Loucy (cell line): ENCODE data around the gene RHEB.

Source experiments
- H2AFZ ChIP-seq: fragments of 200-600 bp; sonication (generic); 2 replicates; pipeline ENCODE4 v1.6.0; 2016; ENCODE audit warnings: antibody characterized with exemption, mild to moderate bottlenecking, low read length, moderate library complexity
- H3F3A ChIP-seq: fragments of 200-600 bp; 2 replicates; pipeline ENCODE4 v1.6.0; 2016; ENCODE audit warnings: antibody characterized with exemption, low read depth, mild to moderate bottlenecking
- H3K27me3 ChIP-seq: fragments of 200-600 bp; sonication (generic); 2 replicates; pipeline ENCODE4 v1.6.1; 2014; ENCODE audit warnings: low read length, mild to moderate bottlenecking; ENCODE audit not compliant: insufficient read depth, poor library complexity, severe bottlenecking
- H3K36me3 ChIP-seq: fragments of 200-600 bp; sonication (generic); 2 replicates; pipeline ENCODE4 v1.6.1; 2016; ENCODE audit warnings: low read length; ENCODE audit not compliant: insufficient read depth
- H3K4me1 ChIP-seq: fragments of 200-600 bp; sonication (generic); 2 replicates; pipeline ENCODE4 v1.5.1; 2014; ENCODE audit warnings: low read length, mild to moderate bottlenecking; ENCODE audit not compliant: insufficient read depth, poor library complexity, severe bottlenecking
- H3K4me2 ChIP-seq: fragments of 200-600 bp; sonication (generic); 2 replicates; pipeline ENCODE4 v1.6.0; 2014; ENCODE audit warnings: antibody characterized with exemption, low read length, low read depth, mild to moderate bottlenecking; ENCODE audit not compliant: poor library complexity, severe bottlenecking
- H3K4me3 ChIP-seq: fragments of 200-600 bp; sonication (generic); 2 replicates; pipeline ENCODE4 v1.5.1; 2014; ENCODE audit warnings: low read length, mild to moderate bottlenecking, mixed read lengths; ENCODE audit not compliant: poor library complexity, severe bottlenecking
- H3K79me2 ChIP-seq: fragments of 200-600 bp; sonication (generic); 2 replicates; pipeline ENCODE4 v1.6.1; 2014; ENCODE audit warnings: low read length; ENCODE audit not compliant: insufficient read depth
- H3K9ac ChIP-seq: fragments of 200-600 bp; sonication (generic); 2 replicates; pipeline ENCODE4 v1.6.0; 2014; ENCODE audit warnings: mild to moderate bottlenecking, low read depth, low read length, moderate library complexity; ENCODE audit not compliant: poor library complexity, severe bottlenecking
- H3K9me2 ChIP-seq: fragments of 200-600 bp; sonication (generic); replicated peaks from 2 replicates; pipeline ENCODE4 v1.6.1; 2016; ENCODE audit warnings: low read depth, low read length, mixed read lengths
- H3K9me3 ChIP-seq: fragments of 200-600 bp; sonication (generic); 2 replicates; pipeline ENCODE4 v1.6.1; 2014; ENCODE audit warnings: mild to moderate bottlenecking, antibody characterized with exemption, low read length, low read depth; ENCODE audit not compliant: insufficient read depth
- H4K20me1 ChIP-seq: fragments of 200-600 bp; sonication (generic); 2 replicates; pipeline ENCODE4 v1.6.0; 2014; ENCODE audit warnings: antibody characterized with exemption, low read length, mild to moderate bottlenecking; ENCODE audit not compliant: insufficient read depth, poor library complexity, severe bottlenecking
- EZH2phosphoT487 ChIP-seq: fragments of 200-600 bp; IDR thresholded peaks from 2 replicates; pipeline ENCODE4 v1.6.1; 2018; ENCODE audit warnings: antibody characterized with exemption, mild to moderate bottlenecking, moderate library complexity, borderline replicate concordance
- TF ChIP-seq, protein P1 (sequence below): fragments of 200-600 bp; sonication (generic); conservative IDR thresholded peaks from 2 replicates; pipeline ENCODE4 v1.5.1; 2014; ENCODE audit warnings: mild to moderate bottlenecking, antibody characterized with exemption, low read length

Gene RHEB

DNA sequence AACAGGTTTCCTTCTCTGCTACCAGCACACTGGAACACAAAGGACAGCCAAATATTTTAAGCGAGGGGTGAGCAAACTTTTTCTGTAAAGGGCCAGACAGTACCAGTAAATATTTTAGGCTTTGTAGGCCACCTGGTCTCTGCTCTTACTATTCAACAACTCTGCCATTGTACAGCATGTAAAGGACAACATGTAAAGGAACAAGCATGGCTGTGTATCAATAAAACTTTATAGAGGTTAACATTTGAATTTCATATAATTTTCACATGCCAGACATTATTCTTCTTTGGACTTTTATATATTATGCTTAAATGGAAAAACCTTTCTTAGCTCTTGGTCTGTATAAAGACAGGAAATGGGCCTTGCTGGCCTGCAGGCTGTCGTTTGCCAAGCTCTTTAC lies 30.2 kb downstream of the RHEB start:
- Histone ChIP-seq H3F3A (no peaks in the 10 kb centered on the region), H3K4me1 (no peaks in the 10 kb centered on the region), H3K79me2 (peaks cover 78% of the 10 kb centered on the region), H3K4me3 (no peak overlapping the region), H3K9me3 (no peaks in the 10 kb centered on the region), H4K20me1 (peaks cover 42% of the 10 kb centered on the region), H2AFZ (no peak overlapping the region), H3K9me2 (no peaks in the 10 kb centered on the region), H3K36me3 (peaks cover 65% of the 10 kb centered on the region), H3K4me2 (no peak overlapping the region), H3K9ac (no peak overlapping the region), H3K27me3 (no peaks in the 10 kb centered on the region)
- no peak for TF ChIP-seq EZH2phosphoT487
- TF ChIP-seq, protein P1, sequence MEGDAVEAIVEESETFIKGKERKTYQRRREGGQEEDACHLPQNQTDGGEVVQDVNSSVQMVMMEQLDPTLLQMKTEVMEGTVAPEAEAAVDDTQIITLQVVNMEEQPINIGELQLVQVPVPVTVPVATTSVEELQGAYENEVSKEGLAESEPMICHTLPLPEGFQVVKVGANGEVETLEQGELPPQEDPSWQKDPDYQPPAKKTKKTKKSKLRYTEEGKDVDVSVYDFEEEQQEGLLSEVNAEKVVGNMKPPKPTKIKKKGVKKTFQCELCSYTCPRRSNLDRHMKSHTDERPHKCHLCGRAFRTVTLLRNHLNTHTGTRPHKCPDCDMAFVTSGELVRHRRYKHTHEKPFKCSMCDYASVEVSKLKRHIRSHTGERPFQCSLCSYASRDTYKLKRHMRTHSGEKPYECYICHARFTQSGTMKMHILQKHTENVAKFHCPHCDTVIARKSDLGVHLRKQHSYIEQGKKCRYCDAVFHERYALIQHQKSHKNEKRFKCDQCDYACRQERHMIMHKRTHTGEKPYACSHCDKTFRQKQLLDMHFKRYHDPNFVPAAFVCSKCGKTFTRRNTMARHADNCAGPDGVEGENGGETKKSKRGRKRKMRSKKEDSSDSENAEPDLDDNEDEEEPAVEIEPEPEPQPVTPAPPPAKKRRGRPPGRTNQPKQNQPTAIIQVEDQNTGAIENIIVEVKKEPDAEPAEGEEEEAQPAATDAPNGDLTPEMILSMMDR, result no peak

DNA sequence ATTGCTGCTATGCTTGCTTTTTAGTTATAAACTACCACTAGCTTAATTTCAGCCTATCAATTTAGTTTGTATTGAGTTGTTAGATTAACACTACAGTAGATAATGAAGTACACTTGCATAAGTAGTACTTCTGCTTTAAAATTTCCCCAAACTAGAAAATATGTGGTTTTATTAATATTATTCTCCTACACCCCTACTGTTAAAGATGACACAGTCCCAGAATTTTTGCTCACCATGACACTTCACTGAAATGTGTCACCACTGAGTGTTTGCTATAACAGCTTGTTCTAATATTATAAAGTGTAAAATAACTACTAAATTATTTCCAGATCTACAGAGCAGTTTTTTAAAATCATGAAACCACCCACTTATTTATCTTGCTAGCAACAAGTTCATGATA lies 31.6 kb downstream of the RHEB start:
- H3K4me1 ChIP-seq, result no peaks in the 10 kb centered on the region
- H3K36me3 ChIP-seq, result peaks cover 79% of the 10 kb centered on the region
- H3K4me3 ChIP-seq, result no peak overlapping the region
- no peaks in the 10 kb centered on the region for H3K9me2 ChIP-seq
- peaks cover 28% of the 10 kb centered on the region for H4K20me1 ChIP-seq
- no peaks in the 10 kb centered on the region for H3K9me3 ChIP-seq
- TF ChIP-seq, protein P1, result no peak
- TF ChIP-seq EZH2phosphoT487, result no peak
- H3K4me2 ChIP-seq, result no peak overlapping the region
- H3K9ac ChIP-seq, result no peak overlapping the region
- no peaks in the 10 kb centered on the region for H3K27me3 ChIP-seq
- H2AFZ ChIP-seq, result no peak overlapping the region
- peaks cover 64% of the 10 kb centered on the region for H3K79me2 ChIP-seq
- H3F3A ChIP-seq, result no peaks in the 10 kb centered on the region

DNA sequence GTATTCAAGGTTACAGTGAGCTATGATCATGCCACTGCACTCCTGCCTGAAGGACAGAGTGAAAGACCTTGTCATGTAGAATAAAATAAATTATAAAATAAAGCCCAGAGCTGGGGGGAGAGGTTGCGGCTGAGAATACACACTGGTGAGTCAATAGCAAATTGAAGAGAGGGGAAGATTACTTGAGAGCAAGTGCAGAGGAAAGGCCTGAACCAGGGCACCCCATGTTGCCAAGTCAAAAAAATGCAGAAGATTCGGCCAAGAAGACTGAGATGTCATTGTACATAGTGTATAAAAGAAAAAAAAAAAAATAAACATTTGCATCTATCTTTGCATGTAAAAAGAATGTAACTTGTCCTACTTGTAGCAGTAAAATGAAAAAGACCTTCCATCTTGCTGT lies 32.5 kb downstream of the RHEB start:
- Histone ChIP-seq H3K9me3 (no peaks in the 10 kb centered on the region), H3K9me2 (no peaks in the 10 kb centered on the region), H3K4me1 (no peaks in the 10 kb centered on the region), H3K4me2 (no peak overlapping the region), H4K20me1 (peaks cover 31% of the 10 kb centered on the region), H3K9ac (no peak overlapping the region), H3K4me3 (no peak overlapping the region), H3F3A (no peaks in the 10 kb centered on the region), H3K36me3 (peaks cover 87% of the 10 kb centered on the region), H3K27me3 (no peaks in the 10 kb centered on the region), H3K79me2 (peaks cover 63% of the 10 kb centered on the region), H2AFZ (no peak overlapping the region)
- TF ChIP-seq, protein P1, result no peak
- no peak for TF ChIP-seq EZH2phosphoT487
